Spleen (tissue), 11 donors: ENCODE results near the gene KDF1. TPM values are rescaled to one million over a fixed set of nuclear protein-coding genes. Genes with fewer than 3 reads are reported as not detected.
"Not testable (repeated sequence)": the region's sequence is repeated elsewhere in the genome, so short reads cannot be mapped to it uniquely, and the experiment has no call there.

Experiments used
- DNase-seq: peaks from one replicate; pipeline ENCODE4 v3.0.0-alpha.2; 2020
- H3K27ac ChIP-seq, 8 donors: fragments of 200-600 bp; sonication (generic) in 7 of 8; 1 replicate in 4 of 8; 2 replicates in 4 of 8; pipeline versions ENCODE4 v1.5.0 to v1.8.0; 2016 to 2021; ENCODE audit warnings: inconsistent platforms in 4 of 8, mild to moderate bottlenecking in 4 of 8, moderate library complexity in 1 of 8
- H3K27me3 ChIP-seq, 7 donors: fragments of 200-600 bp; sonication (generic) in 6 of 7; replicated peaks in 1 of 7; 1 replicate in 4 of 7; 2 replicates in 3 of 7; pipeline versions ENCODE4 v1.5.0 to v1.8.0; 2016 to 2021; ENCODE audit warnings: inconsistent platforms in 3 of 7, mild to moderate bottlenecking in 1 of 7
- H3K36me3 ChIP-seq, 6 donors: fragments of 200-600 bp; sonication (generic) in 5 of 6; 1 replicate in 4 of 6; 2 replicates in 2 of 6; pipeline versions ENCODE4 v1.5.0 to v1.8.0; 2016 to 2021; ENCODE audit warnings: inconsistent platforms in 2 of 6
- H3K4me1 ChIP-seq, 6 donors: fragments of 200-600 bp; sonication (generic) in 5 of 6; 1 replicate in 3 of 6; 2 replicates in 3 of 6; pipeline versions ENCODE4 v1.5.0 to v1.8.0; 2016 to 2021; ENCODE audit warnings: inconsistent platforms in 3 of 6
- H3K4me3 ChIP-seq, 8 donors: fragments of 200-600 bp; sonication (generic) in 7 of 8; 1 replicate in 4 of 8; 2 replicates in 4 of 8; pipeline versions ENCODE4 v1.5.0 to v1.8.0; 2016 to 2021; ENCODE audit warnings: inconsistent platforms in 4 of 8, mild to moderate bottlenecking in 4 of 8, moderate library complexity in 2 of 8
- H3K9me3 ChIP-seq, 8 donors: fragments of 200-600 bp; sonication (generic) in 7 of 8; 1 replicate in 4 of 8; 2 replicates in 4 of 8; pipeline versions ENCODE4 v1.5.0 to v1.8.0; 2016 to 2021; ENCODE audit warnings: inconsistent platforms in 4 of 8
- CTCF ChIP-seq, 11 experiments: fragments of 200-600 bp in 7 of 11; fragments of 450-650 bp in 4 of 11; sonication (generic) in 4 of 11; IDR thresholded peaks in 8 of 11; conservative IDR thresholded peaks in 3 of 11; 1 replicate in 7 of 11; 2 replicates in 4 of 11; pipeline versions ENCODE4 v1.4.0 to v1.8.0; 2016 to 2021; ENCODE audit warnings: antibody characterized with exemption in 11 of 11, inconsistent platforms in 4 of 11, mild to moderate bottlenecking in 1 of 11
- POLR2A ChIP-seq, 3 donors: fragments of 450-650 bp; IDR thresholded peaks; one replicate each; pipeline ENCODE4 v1.5.1; 2017; ENCODE audit warnings: antibody characterized with exemption in 3 of 3, mild to moderate bottlenecking in 1 of 3
- POLR2AphosphoS5 ChIP-seq, 3 donors: sonication (generic); formaldehyde crosslinking; IDR thresholded peaks; one replicate each; pipeline ENCODE4 v1.5.1; 2017; ENCODE audit warnings: antibody characterized with exemption in 3 of 3
- WGBS, 5 donors: extraction: QIAGEN DNeasy Blood & Tissue Kit in 3 of 5; methylation state at CpG; one replicate each; pipeline versions ENCODE4 v1.1.5 to v1.1.7; 2013 to 2018; 5-methylcytosine and 5-hydroxymethylcytosine counted together
- intact Hi-C: fragments of 100-400 bp; cut with DNase I; formaldehyde crosslinking; loops from one replicate; pipeline ENCODE4 v1.15.0; 2023; ENCODE audit warnings: low total_unique reads
- polyA plus RNA-seq, 3 donors: library from polyadenylated mRNA; stranded (reverse); fragments of 200-250 nt; gene quantifications; one replicate each; pipeline ENCODE4 v1.2.1, GENCODE V29; 2013
- total RNA-seq, 7 donors: library from RNA; depleted of rRNA in 3 of 7; stranded (reverse); fragments of >200 nt in 3 of 7; fragmentation: NEBNext Ultra II Directional in 4 of 7; extraction: Animal tissue kit (Norgen Biotek cat#: 25700) in 4 of 7; gene quantifications; one replicate each; pipeline versions ENCODE4 v1.1.0 to v1.2.1, GENCODE V29; 2016 to 2021
- donor health status: healthy with polysubstance abuse.
- donor health status: DM: no; HTN: no; CAD: no; lungs with moderate emphysema.
- donor health status: DM: no; HTN: no; CAD: no.
- donor health status: Bipolar disorder and iron deficiency.
- donor health status: healthy.
- donor health status: DM: no; HTN: no; CAD: no.
- donor health status: DM: yes; HTN: yes; CAD: no.

KDF1 gene
- total and polyA plus RNA-seq, 10 donors = 0.44 to 2.1 (median 0.98) TPM

- no peaks in the 10 kb centered on the region for H3K9me3 ChIP-seq
- peak; percentile 58 for DNase-seq
- H3K27ac ChIP-seq = no peak overlapping the region
- WGBS, 5 donors = 62 to 80% (median 75%) methylated on average over 3 of the region's 3 CpGs
- H3K4me3 ChIP-seq = no peak overlapping the region
- TF ChIP-seq CTCF (IDR thresholded peaks at IDR 0.05 in 8 of 11, conservative IDR thresholded peaks at IDR 0.05 in 3 of 11) (no peak), POLR2A (IDR thresholded peaks at IDR 0.05) (no peak), POLR2AphosphoS5 (IDR thresholded peaks at IDR 0.05) (no peak)
- intact Hi-C loops = no loop called here
- peaks cover 4 to 26% (median 22%) of the 10 kb centered on the region in 6 donors for H3K36me3 ChIP-seq
- no peaks in the 10 kb centered on the region for H3K27me3 ChIP-seq
- H3K4me1 ChIP-seq = peaks cover 0 to 20% (median 0%) of the 10 kb centered on the region in 6 donors
Measured at GRCh38 chr1:26949926-26950319, 10.3 kb downstream of the KDF1 start.

GRCh38 chr1:26949266-26949925, 10.9 kb downstream of the KDF1 start:
- TF ChIP-seq POLR2A (IDR thresholded peaks at IDR 0.05) (no peak), POLR2AphosphoS5 (IDR thresholded peaks at IDR 0.05) (no peak), CTCF (IDR thresholded peaks at IDR 0.05 in 8 of 11, conservative IDR thresholded peaks at IDR 0.05 in 3 of 11) (no peak)
- H3K9me3 ChIP-seq = no peaks in the 10 kb centered on the region
- 57 to 100% (median 94%) methylated on average over 1 of the region's 1 CpG for WGBS, 5 donors
- peak overlapping the region in 4 of 8 donors; percentile 24 to 72 (median 56) for H3K27ac ChIP-seq
- H3K27me3 ChIP-seq = no peaks in the 10 kb centered on the region
- no peak overlapping the region for H3K4me3 ChIP-seq
- intact Hi-C loops = no loop called here
- peaks cover 4 to 31% (median 27%) of the 10 kb centered on the region in 6 donors for H3K36me3 ChIP-seq
- DNase-seq = no peak
- H3K4me1 ChIP-seq = peaks cover 0 to 20% (median 0%) of the 10 kb centered on the region in 6 donors

- peaks cover 4 to 38% (median 34%) of the 10 kb centered on the region in 6 donors for H3K36me3 ChIP-seq
- H3K9me3 ChIP-seq, intact Hi-C loops, H3K4me3 ChIP-seq, H3K27me3 ChIP-seq, DNase-seq: not testable (repeated sequence)
- peak in 1 of 3 donors; percentile 26 for TF ChIP-seq POLR2AphosphoS5 (IDR thresholded peaks at IDR 0.05)
- H3K27ac ChIP-seq = peak overlapping the region in 5 of 8 donors; percentile 41 to 72 (median 57)
- H3K4me1 ChIP-seq = peaks cover 0 to 20% (median 0%) of the 10 kb centered on the region in 6 donors
- WGBS, 5 donors = 82 to 90% (median 86%) methylated on average over 16 of the region's 16 CpGs
Measured at GRCh38 chr1:26948725-26949057, 11.6 kb downstream of the KDF1 start.

GRCh38 chr1:26946270-26946669, 14.0 kb downstream of the KDF1 start:
- Histone ChIP-seq H3K27ac (peak overlapping the region in 1 of 8 donors; percentile 40), H3K36me3 (peaks cover 10 to 63% (median 59%) of the 10 kb centered on the region in 6 donors)

More at GRCh38 chr1:26946270-26946669, 14.0 kb downstream of the KDF1 start:
- peaks cover 0 to 20% (median 0%) of the 10 kb centered on the region in 6 donors for H3K4me1 ChIP-seq
- DNase-seq = peak; percentile 32
- H3K4me3 ChIP-seq = no peak overlapping the region
- H3K27me3 ChIP-seq = no peaks in the 10 kb centered on the region
- intact Hi-C loops = no loop called here
- TF ChIP-seq CTCF (IDR thresholded peaks at IDR 0.05 in 8 of 11, conservative IDR thresholded peaks at IDR 0.05 in 3 of 11) (no peak), POLR2A (IDR thresholded peaks at IDR 0.05) (no peak), POLR2AphosphoS5 (IDR thresholded peaks at IDR 0.05) (no peak)
- 80 to 85% (median 84%) methylated on average over 3 to 4 of the region's 4 CpGs for WGBS, 5 donors
- no peaks in the 10 kb centered on the region for H3K9me3 ChIP-seq
